HG03460 (cell line): Measurements from ENCODE around the gene TLE2.
"Not testable (repeated sequence)": the region's sequence is repeated elsewhere in the genome, so short reads cannot be mapped to it uniquely, and the experiment has no call there.

Experiments
- ATAC-seq: cut with Tn5 transposase; IDR thresholded peaks from one replicate; pipeline ENCODE4 v1.9.1; 2021; ENCODE audit not compliant: unreplicated experiment

The TLE2 gene

GRCh38 chr19:3056417-3057088 is 27.5 kb upstream of the TLE2 start:
- ATAC-seq = no peak

- ATAC-seq = no peak
Observed at GRCh38 chr19:3055741-3056416, 26.8 kb upstream of the TLE2 start.

GRCh38 chr19:3054972-3055740 is 26.1 kb upstream of the TLE2 start:
- no peak for ATAC-seq

- ATAC-seq = no peak
Observed at GRCh38 chr19:3054265-3054971, 25.3 kb upstream of the TLE2 start.

GRCh38 chr19:3053780-3054179 is 24.7 kb upstream of the TLE2 start:
- ATAC-seq = no peak

GRCh38 chr19:3053218-3053621 is 24.1 kb upstream of the TLE2 start:
- ATAC-seq = no peak

GRCh38 chr19:3050016-3050415 is 20.9 kb upstream of the TLE2 start:
- not testable (repeated sequence) for ATAC-seq

GRCh38 chr19:3049089-3049488 is 20.0 kb upstream of the TLE2 start:
- no peak for ATAC-seq

GRCh38 chr19:3048190-3048533 is 19.1 kb upstream of the TLE2 start:
- ATAC-seq = no peak

- ATAC-seq = no peak
Observed at GRCh38 chr19:3047496-3048189, 18.6 kb upstream of the TLE2 start.

- no peak for ATAC-seq
Observed at GRCh38 chr19:3046698-3047495, 17.8 kb upstream of the TLE2 start.

- ATAC-seq = no peak
Observed at GRCh38 chr19:3045885-3046697, 17.0 kb upstream of the TLE2 start.

- ATAC-seq = no peak
Observed at GRCh38 chr19:3045191-3045590, 16.1 kb upstream of the TLE2 start.

- ATAC-seq = no peak
Observed at GRCh38 chr19:3042621-3043267, 13.7 kb upstream of the TLE2 start.

GRCh38 chr19:3041761-3042620 is 12.9 kb upstream of the TLE2 start:
- no peak for ATAC-seq

- no peak for ATAC-seq
Observed at GRCh38 chr19:3041327-3041726, 12.2 kb upstream of the TLE2 start.

- no peak for ATAC-seq
Observed at GRCh38 chr19:3039641-3040077, 10.6 kb upstream of the TLE2 start.

GRCh38 chr19:3039125-3039524 is 10.0 kb upstream of the TLE2 start:
- no peak for ATAC-seq
